SK-N-SH (cell line): ENCODE measurements around the gene FOXN4.

Source experiments
- GATA2 ChIP-seq: sonication (generic); formaldehyde crosslinking; IDR thresholded peaks from 2 replicates; pipeline ENCODE4 v1.5.0; 2020; ENCODE audit warnings: mild to moderate bottlenecking, missing genetic modification reagents
- NFIC ChIP-seq: IDR thresholded peaks from 2 replicates; pipeline ENCODE4 v1.4.0; 2012; ENCODE audit warnings: borderline replicate concordance
- POLR2AphosphoS5 ChIP-seq: IDR thresholded peaks from 2 replicates; pipeline ENCODE4 v1.6.1; 2012; ENCODE audit warnings: low read depth, low read length
- REST ChIP-seq: IDR thresholded peaks from 2 replicates; pipeline ENCODE4 v1.6.1; 2012; ENCODE audit warnings: mild to moderate bottlenecking, low read depth, low read length, moderate library complexity
- RFX5 ChIP-seq: IDR thresholded peaks from 2 replicates; pipeline ENCODE4 v1.6.1; 2012; ENCODE audit warnings: mild to moderate bottlenecking, improper control_type of control experiment, low read length
- TCF12 ChIP-seq: IDR thresholded peaks from 2 replicates; pipeline ENCODE4 v1.4.0; 2012
- USF1 ChIP-seq: IDR thresholded peaks from 2 replicates; pipeline ENCODE4 v1.4.0; 2012; ENCODE audit warnings: low read depth, borderline replicate concordance
- TF ChIP-seq, protein P1 (sequence below): fragments of 200-600 bp; sonication (generic); IDR thresholded peaks from 2 replicates; pipeline ENCODE4 v1.6.1; 2017; ENCODE audit warnings: antibody characterized with exemption, mild to moderate bottlenecking, moderate library complexity

DNA sequence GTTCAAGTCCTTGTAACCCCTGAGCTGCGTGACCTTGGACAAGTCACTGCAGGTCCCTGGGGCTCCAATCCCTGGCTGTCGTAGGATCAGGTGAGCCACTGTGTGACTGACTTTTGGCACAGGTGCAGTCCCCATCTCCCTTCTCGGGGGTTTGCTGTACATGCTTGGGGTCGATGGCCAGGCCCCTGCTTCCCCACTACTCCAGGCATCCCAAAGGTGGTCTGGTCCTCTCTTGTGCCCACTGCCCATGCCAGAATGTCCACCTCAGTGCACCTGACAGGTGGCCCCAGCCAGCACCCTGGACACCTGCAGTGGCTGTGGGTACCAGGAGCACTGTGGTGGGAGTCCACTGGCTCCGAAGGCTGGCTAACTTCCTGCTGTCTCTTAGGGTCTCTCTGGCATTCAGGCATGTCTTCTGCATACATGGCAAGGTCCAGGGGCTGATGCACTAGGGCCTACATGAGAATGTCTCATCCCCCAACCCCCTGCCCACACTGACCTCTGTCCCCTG is 14.7 kb downstream of the FOXN4 start:
- TF ChIP-seq REST (no peak), POLR2AphosphoS5 (no peak), NFIC (no peak), TCF12 (no peak), RFX5 (no peak), USF1 (no peak), GATA2 (CRISPR knock-in tag) (no peak)
- TF ChIP-seq, protein P1, sequence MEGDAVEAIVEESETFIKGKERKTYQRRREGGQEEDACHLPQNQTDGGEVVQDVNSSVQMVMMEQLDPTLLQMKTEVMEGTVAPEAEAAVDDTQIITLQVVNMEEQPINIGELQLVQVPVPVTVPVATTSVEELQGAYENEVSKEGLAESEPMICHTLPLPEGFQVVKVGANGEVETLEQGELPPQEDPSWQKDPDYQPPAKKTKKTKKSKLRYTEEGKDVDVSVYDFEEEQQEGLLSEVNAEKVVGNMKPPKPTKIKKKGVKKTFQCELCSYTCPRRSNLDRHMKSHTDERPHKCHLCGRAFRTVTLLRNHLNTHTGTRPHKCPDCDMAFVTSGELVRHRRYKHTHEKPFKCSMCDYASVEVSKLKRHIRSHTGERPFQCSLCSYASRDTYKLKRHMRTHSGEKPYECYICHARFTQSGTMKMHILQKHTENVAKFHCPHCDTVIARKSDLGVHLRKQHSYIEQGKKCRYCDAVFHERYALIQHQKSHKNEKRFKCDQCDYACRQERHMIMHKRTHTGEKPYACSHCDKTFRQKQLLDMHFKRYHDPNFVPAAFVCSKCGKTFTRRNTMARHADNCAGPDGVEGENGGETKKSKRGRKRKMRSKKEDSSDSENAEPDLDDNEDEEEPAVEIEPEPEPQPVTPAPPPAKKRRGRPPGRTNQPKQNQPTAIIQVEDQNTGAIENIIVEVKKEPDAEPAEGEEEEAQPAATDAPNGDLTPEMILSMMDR, result no peak
